Activated naive CD4-positive, alpha-beta T cell treated with anti-CD3 and anti-CD28 coated beads, Interleukin-2, amount 10 ng/mL, durations not matched to agents 7 days and 5 days (primary cell): ENCODE data around the gene SLC32A1.

Experiments used
- CTCF ChIA-PET: fragments of 350-600 bp; sonication (Branson Sonifier 250); formaldehyde crosslinking; loops from one replicate; lab custom pipeline; 2021; ENCODE audit warnings: antibody characterized with exemption; lab: Charles Lee
- DNase-seq: peaks from one replicate; pipeline ENCODE4 v3.0.0-alpha.2; 2020
- H3K27ac Mint-ChIP-seq: one replicate; pipeline ENCODE4 v1.8.0; 2021; ENCODE audit warnings: mild to moderate bottlenecking, moderate library complexity, mixed read lengths
- H3K27me3 Mint-ChIP-seq: one replicate; pipeline ENCODE4 v1.8.0; 2021; ENCODE audit warnings: mild to moderate bottlenecking, mixed read lengths
- H3K36me3 Mint-ChIP-seq: one replicate; pipeline ENCODE4 v1.8.0; 2021; ENCODE audit warnings: mixed read lengths
- H3K4me1 Mint-ChIP-seq: one replicate; pipeline ENCODE4 v1.8.0; 2021; ENCODE audit warnings: mixed read lengths
- H3K4me3 Mint-ChIP-seq: one replicate; pipeline ENCODE4 v1.8.0; 2021; ENCODE audit warnings: mild to moderate bottlenecking, moderate library complexity, mixed read lengths
- H3K9me3 Mint-ChIP-seq: one replicate; pipeline ENCODE4 v1.8.0; 2021; ENCODE audit warnings: mixed read lengths

The SLC32A1 gene

DNA sequence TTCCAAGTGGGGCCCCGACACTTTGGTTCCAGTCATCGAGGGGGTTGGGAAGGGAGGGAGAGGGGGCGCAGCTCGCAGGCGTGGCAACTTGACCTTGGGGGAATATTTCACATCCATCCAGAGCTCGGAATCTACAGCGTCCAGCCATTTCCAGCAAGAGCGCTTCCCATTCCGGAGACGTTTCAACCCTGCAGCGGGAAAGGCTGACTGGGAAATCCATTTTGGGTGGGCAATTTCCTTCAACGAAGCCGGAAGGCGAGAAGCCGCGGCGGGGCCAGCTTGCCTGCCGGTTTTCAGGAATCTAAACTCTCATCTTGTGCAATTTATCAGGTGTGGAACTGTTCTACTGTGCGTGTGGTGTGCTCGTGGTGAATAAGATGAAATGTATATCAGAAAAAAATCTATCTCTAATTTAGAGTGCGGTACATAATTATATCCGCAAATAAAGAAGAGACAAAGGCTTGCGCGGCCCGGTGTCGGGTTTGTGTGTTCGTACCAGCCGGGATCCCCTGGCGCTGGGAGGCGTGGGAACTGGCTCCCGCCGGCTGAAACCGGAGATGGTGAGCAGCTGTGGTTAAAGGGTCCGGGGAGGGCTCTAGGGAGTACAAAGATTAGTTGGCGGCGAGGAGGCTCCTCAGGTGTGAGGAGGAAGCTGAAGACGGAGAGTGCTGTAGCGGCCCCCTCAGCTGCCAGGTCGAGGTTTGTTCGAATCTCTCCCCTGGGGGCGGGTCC lies 4.8 kb downstream of the SLC32A1 start:
- DNase-seq: no peak
- peaks cover 26% of the 10 kb centered on the region for H3K36me3 Mint-ChIP-seq
- H3K4me3 Mint-ChIP-seq: peak overlapping the region; percentile 49
- peaks cover 55% of the 10 kb centered on the region for H3K4me1 Mint-ChIP-seq
- H3K27ac Mint-ChIP-seq: peak overlapping the region; percentile 64
- H3K9me3 Mint-ChIP-seq: no peaks in the 10 kb centered on the region
- CTCF ChIA-PET: interaction anchor here (1.3 kb wide), 1 partner anchor 76 kb away, joined by 3 read pairs; the partner anchor contains the start of gene PPP1R16B
- H3K27me3 Mint-ChIP-seq: peaks cover 100% of the 10 kb centered on the region

DNA sequence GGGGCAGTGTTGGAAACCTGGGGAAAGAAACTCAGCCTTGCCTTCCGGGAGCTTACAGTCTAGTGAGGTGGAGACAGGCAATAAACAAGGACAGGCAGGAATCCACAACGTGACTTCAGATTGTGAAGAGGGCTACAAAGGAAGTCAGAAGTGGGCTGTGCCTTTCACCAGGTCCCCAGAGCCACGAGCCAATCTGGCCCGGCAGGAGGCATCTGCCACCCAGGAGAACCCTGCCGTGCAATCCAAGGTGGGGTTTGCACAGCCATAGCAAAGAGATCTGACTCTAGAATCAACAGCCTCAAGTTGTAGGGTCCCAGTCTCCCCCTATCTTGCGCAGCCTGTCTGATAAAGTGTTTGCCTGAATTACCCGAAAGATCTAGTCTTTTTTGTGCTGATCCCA lies 5.5 kb downstream of the SLC32A1 start:
- CTCF ChIA-PET: interaction anchor here (1.3 kb wide), 1 partner anchor 76 kb away, joined by 3 read pairs; the partner anchor contains the start of gene PPP1R16B
- DNase-seq: no peak
- peaks cover 100% of the 10 kb centered on the region for H3K27me3 Mint-ChIP-seq
- peak overlapping the region; percentile 13 for H3K4me3 Mint-ChIP-seq
- no peaks in the 10 kb centered on the region for H3K9me3 Mint-ChIP-seq
- peak overlapping the region; percentile 64 for H3K27ac Mint-ChIP-seq
- peaks cover 55% of the 10 kb centered on the region for H3K4me1 Mint-ChIP-seq
- H3K36me3 Mint-ChIP-seq: peaks cover 26% of the 10 kb centered on the region

DNA sequence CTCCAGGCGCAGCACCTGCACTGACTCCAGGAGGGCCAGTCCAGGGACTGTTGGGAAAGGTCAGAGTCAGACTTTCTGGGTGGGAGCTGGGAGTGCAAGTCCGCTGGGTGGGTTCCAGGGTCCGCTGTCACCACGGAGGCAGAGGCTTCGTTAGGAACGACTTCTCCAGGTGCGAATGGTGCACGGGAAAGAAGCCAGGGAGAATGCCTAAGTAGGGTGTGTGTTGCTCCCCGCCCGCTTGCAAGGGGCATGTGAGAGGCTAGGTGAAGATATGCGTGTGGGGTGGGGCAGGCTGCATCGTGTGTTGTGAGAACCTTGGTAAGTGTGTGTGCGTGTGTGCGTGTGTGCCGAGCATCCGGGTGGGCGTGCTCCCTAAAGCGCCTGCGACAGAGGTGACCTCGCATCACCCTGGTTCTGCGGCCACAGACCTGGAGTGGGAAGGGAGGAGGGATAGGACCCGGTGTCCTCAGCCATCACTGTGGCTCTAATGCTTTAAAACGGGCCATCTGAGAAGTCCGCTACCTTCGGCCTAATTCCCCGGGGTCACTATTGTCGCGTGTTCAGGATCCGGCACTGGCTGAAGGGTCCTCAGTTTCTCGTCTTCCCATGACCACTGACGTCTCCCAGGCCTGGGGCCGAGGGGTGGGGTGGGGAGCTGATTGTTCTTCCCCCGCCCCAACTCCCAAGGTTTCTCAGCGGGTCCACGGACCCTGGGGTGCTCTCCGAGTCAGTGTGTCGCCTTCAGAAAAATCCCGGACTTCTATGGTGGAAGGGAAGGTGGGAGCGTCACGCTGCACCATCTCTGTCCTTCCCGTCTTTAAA lies 6.1 kb downstream of the SLC32A1 start:
- peak overlapping the region; percentile 49 for H3K4me3 Mint-ChIP-seq
- H3K4me1 Mint-ChIP-seq: peaks cover 51% of the 10 kb centered on the region
- no peak for DNase-seq
- peaks cover 100% of the 10 kb centered on the region for H3K27me3 Mint-ChIP-seq
- peak overlapping the region; percentile 82 for H3K27ac Mint-ChIP-seq
- H3K9me3 Mint-ChIP-seq: no peaks in the 10 kb centered on the region
- H3K36me3 Mint-ChIP-seq: peaks cover 26% of the 10 kb centered on the region
- CTCF ChIA-PET: interaction anchor here (0.8 to 1.5 kb wide), 8 partner anchors 10 to 232 kb away, joined by 3 to 5 read pairs (median 3); partner anchors contain the start of genes DHX35 and PPP1R16B

DNA sequence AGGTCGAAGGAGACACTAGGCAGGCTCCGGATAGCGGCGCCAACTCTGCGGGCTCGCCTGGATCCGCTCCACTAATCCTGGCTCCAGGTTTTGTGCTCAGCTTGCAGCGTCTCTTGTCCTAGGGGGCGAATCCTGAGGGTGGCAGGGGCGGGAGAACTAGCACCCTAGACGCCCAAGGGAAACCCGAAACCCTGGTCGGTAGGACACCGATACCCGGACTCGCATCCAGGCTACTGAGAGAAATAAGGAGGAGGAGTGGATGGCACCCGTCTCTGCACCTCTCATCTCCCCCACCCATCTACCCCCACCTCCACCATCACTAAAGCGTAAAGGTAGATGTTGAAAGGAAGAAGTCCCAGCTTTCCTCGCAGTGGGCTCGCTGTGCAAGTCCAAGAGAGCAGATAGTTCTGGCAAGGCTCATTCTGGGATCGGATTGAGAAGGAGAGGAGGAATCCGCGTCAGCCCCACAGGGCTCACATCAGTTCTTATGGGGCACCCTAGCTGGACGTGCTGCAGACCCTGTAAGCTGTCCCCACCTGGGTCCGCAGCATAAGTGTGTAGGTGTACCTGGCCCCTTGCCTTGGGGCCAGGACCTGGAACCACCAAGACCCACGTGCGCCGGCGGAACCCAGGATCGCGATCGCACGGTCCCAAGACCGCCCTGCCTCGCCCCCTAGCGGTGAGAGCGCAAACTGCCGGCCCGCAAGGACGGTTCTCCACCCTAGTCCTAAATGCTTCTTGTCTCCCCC lies 6.9 kb downstream of the SLC32A1 start:
- peaks cover 45% of the 10 kb centered on the region for H3K4me1 Mint-ChIP-seq
- H3K27ac Mint-ChIP-seq: peak overlapping the region; percentile 82
- peak; percentile 83 for DNase-seq
- peaks cover 26% of the 10 kb centered on the region for H3K36me3 Mint-ChIP-seq
- no peaks in the 10 kb centered on the region for H3K9me3 Mint-ChIP-seq
- peaks cover 98% of the 10 kb centered on the region for H3K27me3 Mint-ChIP-seq
- peak overlapping the region; percentile 49 for H3K4me3 Mint-ChIP-seq
- CTCF ChIA-PET: interaction anchor here (0.6 to 1.8 kb wide), 11 partner anchors 10 to 232 kb away, joined by 3 to 7 read pairs (median 3); partner anchors contain the start of gene DHX35

DNA sequence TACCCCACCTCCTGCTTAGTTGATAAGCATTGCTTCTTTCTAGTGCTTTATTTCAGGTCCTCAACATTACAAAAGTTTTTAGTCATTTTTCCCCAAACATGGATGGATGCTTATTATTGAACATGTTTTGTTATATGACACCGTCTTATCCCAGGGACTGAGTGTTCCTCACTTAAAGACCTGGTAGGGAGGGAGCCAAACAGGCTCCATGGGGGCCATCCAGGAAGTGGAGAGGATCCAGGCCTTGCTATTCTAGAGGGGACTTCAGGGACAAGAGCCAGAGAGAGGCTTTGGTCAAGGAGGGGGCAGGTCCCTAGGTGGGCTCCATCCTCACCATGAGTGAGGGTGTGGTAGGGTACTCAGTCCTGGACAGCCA lies 7.4 kb downstream of the SLC32A1 start:
- H3K27ac Mint-ChIP-seq: no peak overlapping the region

DNA sequence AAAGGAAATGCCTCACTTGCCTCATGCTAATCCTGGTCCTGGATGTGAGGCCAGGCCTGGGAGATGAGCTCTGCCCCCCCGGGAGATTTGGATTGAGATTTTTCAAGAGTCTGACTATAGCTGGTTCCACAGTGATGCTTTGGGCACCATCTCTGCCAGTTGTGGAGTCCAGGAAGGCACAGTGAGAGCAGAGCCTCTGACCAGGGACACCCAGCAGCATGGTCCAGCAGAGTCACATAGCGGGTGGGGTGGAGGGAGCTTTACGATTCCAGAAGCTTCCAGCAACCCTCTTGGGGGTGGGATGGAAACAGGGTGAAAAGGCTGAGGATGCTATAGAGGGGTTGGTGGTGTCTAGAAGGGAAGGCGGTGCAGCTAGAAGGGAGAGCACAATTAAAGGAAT lies 8.7 kb downstream of the SLC32A1 start:
- Mint-ChIP-seq H3K9me3 (no peaks in the 10 kb centered on the region), H3K27me3 (peaks cover 97% of the 10 kb centered on the region), H3K4me3 (no peak overlapping the region), H3K36me3 (peaks cover 15% of the 10 kb centered on the region), H3K27ac (no peak overlapping the region), H3K4me1 (peaks cover 29% of the 10 kb centered on the region)
- CTCF ChIA-PET: interaction anchor here (1.1 to 1.8 kb wide), 5 partner anchors 25 to 155 kb away, joined by 3 to 5 read pairs (median 4); no protein-coding TSS in a partner anchor
- no peak for DNase-seq

More for the DNA sequence above, 7.4 kb downstream of the SLC32A1 start:
- CTCF ChIA-PET: interaction anchor here (0.6 to 1.8 kb wide), 11 partner anchors 13 to 163 kb away, joined by 3 to 7 read pairs (median 4); no protein-coding TSS in a partner anchor
- Mint-ChIP-seq H3K9me3 (no peaks in the 10 kb centered on the region), H3K4me1 (peaks cover 41% of the 10 kb centered on the region), H3K27me3 (peaks cover 97% of the 10 kb centered on the region), H3K36me3 (peaks cover 22% of the 10 kb centered on the region), H3K4me3 (no peak overlapping the region)
- DNase-seq: no peak

DNA sequence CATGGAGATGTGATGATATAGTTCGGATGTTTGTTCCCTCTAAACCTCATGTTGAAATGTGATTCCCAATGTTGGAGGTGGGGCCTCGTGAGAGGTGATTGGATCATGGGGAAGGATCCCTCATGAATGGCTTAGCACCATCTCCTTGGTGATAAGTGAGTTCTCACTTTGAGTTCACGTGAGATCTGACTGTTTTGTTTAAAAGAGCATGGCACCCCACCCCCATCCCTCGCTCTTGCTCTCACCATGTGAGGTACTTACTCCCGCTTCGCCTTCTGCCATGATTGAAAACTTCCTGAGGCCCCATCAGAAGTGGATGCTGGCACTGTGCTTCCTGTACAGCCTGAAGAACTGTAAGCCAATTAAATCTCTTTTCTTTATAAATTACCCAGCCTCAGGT lies 10.9 kb downstream of the SLC32A1 start:
- no peaks in the 10 kb centered on the region for H3K9me3 Mint-ChIP-seq
- H3K4me3 Mint-ChIP-seq: no peak overlapping the region
- CTCF ChIA-PET: no interaction called here
- H3K27ac Mint-ChIP-seq: no peak overlapping the region
- H3K36me3 Mint-ChIP-seq: peaks cover 4% of the 10 kb centered on the region
- no peak for DNase-seq
- peaks cover 11% of the 10 kb centered on the region for H3K4me1 Mint-ChIP-seq
- H3K27me3 Mint-ChIP-seq: peaks cover 97% of the 10 kb centered on the region

DNA sequence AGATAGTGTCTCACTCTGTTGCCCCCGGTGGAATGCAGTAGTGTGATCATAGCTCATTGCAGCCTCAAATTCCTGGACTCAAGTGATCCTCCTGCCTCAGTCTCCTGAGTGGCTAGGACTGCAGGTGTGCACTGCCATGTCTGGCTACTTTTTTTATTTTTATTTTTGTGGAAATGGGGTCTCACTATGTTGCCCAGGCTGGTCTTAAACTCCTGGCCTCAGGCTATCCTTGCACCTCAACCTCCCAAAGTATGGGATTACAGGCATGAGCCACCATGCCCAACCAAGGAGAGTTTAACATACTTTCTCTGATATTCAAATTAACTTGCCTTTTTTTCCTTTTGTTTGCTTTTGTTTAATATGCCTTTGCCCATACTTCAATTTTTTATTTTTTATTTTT lies 13.6 kb downstream of the SLC32A1 start:
- no peak for DNase-seq
- Mint-ChIP-seq H3K27me3 (peaks cover 95% of the 10 kb centered on the region), H3K4me1 (no peaks in the 10 kb centered on the region), H3K36me3 (no peaks in the 10 kb centered on the region), H3K27ac (no peak overlapping the region), H3K4me3 (no peak overlapping the region), H3K9me3 (no peaks in the 10 kb centered on the region)
- CTCF ChIA-PET: no interaction called here

DNA sequence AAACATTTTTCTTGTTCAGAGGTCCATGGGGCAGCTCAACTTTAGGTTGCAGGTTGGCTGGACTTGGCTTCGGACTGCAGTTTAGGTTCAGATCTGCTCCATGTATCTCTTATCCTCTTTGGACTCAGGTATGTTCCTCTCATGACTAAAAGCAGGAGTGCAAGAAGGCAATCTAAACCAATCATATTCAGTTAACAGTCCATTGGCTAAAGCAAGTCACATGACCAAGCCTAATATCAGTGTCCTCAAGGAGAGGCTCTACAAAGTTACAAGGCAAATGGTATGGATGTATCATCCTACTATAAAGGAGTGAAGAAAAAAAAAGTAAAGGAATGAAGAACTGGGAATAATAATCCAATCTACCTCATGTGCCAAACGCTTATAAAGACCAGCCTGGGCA lies 21.5 kb downstream of the SLC32A1 start:
- H3K36me3 Mint-ChIP-seq: peaks cover 4% of the 10 kb centered on the region
- H3K27ac Mint-ChIP-seq: no peak overlapping the region
- peaks cover 38% of the 10 kb centered on the region for H3K27me3 Mint-ChIP-seq
- no peak for DNase-seq
- peaks cover 22% of the 10 kb centered on the region for H3K4me1 Mint-ChIP-seq
- H3K4me3 Mint-ChIP-seq: no peak overlapping the region
- no peaks in the 10 kb centered on the region for H3K9me3 Mint-ChIP-seq
- CTCF ChIA-PET: no interaction called here

DNA sequence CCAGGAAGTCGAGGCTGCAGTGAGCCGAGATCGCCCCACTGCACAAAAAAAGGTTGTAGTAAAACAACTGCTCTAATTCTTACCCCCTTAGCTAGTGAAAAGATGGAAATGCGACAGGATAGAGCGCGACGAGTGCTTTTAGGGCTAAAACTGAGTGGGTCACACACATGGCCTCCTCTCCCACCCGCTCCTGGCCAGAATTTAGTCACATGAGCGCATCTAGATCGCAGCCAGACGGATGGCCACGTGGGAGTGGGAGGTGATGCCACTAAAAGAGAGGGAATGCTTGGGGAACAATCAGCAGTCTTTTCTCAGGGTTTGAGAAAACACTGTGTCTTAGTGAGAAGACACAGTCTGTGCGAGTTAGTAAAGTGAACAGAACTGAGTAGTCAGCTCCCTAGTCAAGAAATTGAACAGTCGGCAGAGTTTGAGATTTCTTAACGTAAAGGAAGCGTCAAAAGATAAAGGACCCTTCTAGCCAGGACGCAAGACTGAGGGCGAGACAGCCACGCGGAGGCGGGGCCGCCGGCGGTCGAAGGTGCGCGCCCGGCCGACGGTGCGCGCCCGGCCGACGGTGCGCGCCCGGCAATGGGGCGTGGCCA lies 23.3 kb downstream of the SLC32A1 start:
- CTCF ChIA-PET: interaction anchor here (1.2 to 1.5 kb wide), 2 partner anchors 59 to 98 kb away, joined by 5 read pairs; no protein-coding TSS in a partner anchor

DNA sequence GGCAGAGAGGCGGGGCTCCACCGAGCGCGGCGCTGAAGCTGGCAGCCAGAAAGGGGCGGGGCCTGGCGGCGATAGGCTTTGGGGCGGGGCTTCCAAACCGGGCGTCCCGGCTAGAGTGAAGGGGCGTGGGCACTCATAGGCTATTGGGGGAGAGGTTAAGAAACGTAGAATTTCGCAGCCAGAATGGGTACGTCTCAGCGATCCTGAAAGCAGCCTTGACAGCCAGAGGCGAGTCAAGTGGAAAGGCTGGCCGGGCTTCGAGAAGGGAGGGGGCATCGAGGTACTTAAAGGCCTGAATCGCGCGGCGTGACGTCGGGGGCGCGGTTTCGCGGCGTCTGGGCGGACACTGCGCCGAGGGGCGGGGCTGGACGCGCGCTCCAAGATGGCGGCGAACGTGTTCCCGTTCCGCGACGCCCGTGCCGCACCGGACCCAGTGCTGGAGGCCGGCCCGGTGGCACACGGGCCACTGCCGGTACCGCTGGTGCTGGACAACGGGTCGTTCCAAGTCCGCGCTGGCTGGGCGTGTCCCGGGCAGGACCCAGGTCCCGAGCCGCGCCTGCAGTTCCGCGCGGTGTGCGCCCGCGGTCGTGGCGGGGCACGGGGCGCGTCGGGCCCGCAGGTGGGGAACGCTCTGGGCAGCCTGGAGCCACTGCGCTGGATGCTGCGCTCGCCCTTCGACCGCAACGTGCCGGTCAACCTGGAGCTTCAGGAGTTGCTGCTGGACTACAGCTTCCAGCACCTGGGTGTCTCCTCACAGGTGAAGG lies 24.0 kb downstream of the SLC32A1 start, which contains the start of gene ACTR5:
Gene ACTR5 (plus strand): TSS at position 364 of the 764 bp plus-strand sequence. CDS start 19 bp downstream, at position 383.
- peak; percentile 98 for DNase-seq
- peaks cover 22% of the 10 kb centered on the region for H3K4me1 Mint-ChIP-seq
- peaks cover 15% of the 10 kb centered on the region for H3K27me3 Mint-ChIP-seq
- H3K27ac Mint-ChIP-seq: peak within 1 kb of the TSS; percentile 98
- H3K9me3 Mint-ChIP-seq: no peaks in the 10 kb centered on the region
- peaks cover 13% of the 10 kb centered on the region for H3K36me3 Mint-ChIP-seq
- CTCF ChIA-PET: interaction anchor here (0.5 to 2.1 kb wide), 10 partner anchors 58 to 301 kb away, joined by 3 to 7 read pairs (median 4); no protein-coding TSS in a partner anchor
- H3K4me3 Mint-ChIP-seq: peak within 1 kb of the TSS; percentile 97

More for the DNA sequence above, 23.3 kb downstream of the SLC32A1 start:
- H3K9me3 Mint-ChIP-seq: no peaks in the 10 kb centered on the region
- peaks cover 20% of the 10 kb centered on the region for H3K27me3 Mint-ChIP-seq
- no peak for DNase-seq
- peaks cover 10% of the 10 kb centered on the region for H3K36me3 Mint-ChIP-seq
- H3K4me1 Mint-ChIP-seq: peaks cover 22% of the 10 kb centered on the region
- peak overlapping the region; percentile 98 for H3K27ac Mint-ChIP-seq
- peak overlapping the region; percentile 97 for H3K4me3 Mint-ChIP-seq

DNA sequence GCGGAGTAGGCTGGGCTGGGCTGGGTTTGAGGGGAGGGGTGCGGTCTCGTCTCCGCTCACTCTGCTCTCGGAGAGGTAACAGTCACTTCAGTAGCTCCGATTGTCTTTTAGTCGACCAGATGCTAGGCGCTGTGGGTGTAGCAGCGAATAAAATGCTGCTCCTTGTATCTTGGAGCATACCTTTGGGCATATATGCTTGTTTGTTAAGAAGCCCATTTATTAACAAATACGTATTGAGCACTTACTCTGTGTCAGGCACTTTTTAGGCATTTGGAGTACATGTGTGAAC lies 24.5 kb downstream of the SLC32A1 start:
- Mint-ChIP-seq H3K4me3 (peak overlapping the region; percentile 97), H3K27ac (peak overlapping the region; percentile 75)

More for the DNA sequence above, 24.5 kb downstream of the SLC32A1 start:
- CTCF ChIA-PET: interaction anchor here (0.7 to 2.1 kb wide), 8 partner anchors 58 to 301 kb away, joined by 3 to 7 read pairs (median 4); no protein-coding TSS in a partner anchor
- H3K4me1 Mint-ChIP-seq: peaks cover 22% of the 10 kb centered on the region
- no peaks in the 10 kb centered on the region for H3K9me3 Mint-ChIP-seq
- DNase-seq: peak; percentile 76
- peaks cover 15% of the 10 kb centered on the region for H3K36me3 Mint-ChIP-seq
- peaks cover 9% of the 10 kb centered on the region for H3K27me3 Mint-ChIP-seq
